ENCODE results near the gene TMEM161A. TPM values are rescaled to one million over a fixed set of nuclear protein-coding genes. Genes with fewer than 3 reads are reported as not detected.

Gene TMEM161A
- total and polyA plus RNA-seq, 8 donors = 10.5 to 35.6 (median 12.2) TPM

DNA sequence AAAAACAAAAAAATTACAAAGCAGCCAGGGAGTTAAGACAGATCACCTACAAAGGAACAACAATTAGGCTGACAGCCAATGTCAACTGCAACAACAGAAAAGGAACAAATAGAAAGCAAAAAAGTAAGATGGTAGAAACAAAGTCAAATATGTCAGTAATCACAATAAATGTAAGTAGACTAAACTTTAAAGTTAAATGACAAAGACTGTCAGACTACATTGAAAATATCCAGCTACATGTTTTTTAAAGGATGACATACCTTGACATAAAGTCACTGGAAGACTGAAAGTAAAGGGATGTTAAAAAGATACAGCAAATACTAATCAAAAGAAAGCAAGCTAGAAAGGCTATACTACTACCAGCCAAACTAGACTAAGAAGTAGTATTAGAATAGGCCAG, 14.9 kb downstream of the TMEM161A start:
- TF ChIP-seq, protein P1, sequence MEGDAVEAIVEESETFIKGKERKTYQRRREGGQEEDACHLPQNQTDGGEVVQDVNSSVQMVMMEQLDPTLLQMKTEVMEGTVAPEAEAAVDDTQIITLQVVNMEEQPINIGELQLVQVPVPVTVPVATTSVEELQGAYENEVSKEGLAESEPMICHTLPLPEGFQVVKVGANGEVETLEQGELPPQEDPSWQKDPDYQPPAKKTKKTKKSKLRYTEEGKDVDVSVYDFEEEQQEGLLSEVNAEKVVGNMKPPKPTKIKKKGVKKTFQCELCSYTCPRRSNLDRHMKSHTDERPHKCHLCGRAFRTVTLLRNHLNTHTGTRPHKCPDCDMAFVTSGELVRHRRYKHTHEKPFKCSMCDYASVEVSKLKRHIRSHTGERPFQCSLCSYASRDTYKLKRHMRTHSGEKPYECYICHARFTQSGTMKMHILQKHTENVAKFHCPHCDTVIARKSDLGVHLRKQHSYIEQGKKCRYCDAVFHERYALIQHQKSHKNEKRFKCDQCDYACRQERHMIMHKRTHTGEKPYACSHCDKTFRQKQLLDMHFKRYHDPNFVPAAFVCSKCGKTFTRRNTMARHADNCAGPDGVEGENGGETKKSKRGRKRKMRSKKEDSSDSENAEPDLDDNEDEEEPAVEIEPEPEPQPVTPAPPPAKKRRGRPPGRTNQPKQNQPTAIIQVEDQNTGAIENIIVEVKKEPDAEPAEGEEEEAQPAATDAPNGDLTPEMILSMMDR (IDR thresholded peaks at IDR 0.05) = no peak
- H3K4me1 ChIP-seq = no peaks in the 10 kb centered on the region
- H3K9me3 ChIP-seq = no peaks in the 10 kb centered on the region
- no peak overlapping the region for H3K27ac ChIP-seq
- intact Hi-C loops (cut with DNase I) = no loop called here
- no peaks in the 10 kb centered on the region for H3K27me3 ChIP-seq
- no peaks in the 10 kb centered on the region for H3K36me3 ChIP-seq
- DNase-seq (no peak), FAIRE-seq (no peak), ATAC-seq (no peak)
- no peak overlapping the region for H3K4me3 ChIP-seq

DNA sequence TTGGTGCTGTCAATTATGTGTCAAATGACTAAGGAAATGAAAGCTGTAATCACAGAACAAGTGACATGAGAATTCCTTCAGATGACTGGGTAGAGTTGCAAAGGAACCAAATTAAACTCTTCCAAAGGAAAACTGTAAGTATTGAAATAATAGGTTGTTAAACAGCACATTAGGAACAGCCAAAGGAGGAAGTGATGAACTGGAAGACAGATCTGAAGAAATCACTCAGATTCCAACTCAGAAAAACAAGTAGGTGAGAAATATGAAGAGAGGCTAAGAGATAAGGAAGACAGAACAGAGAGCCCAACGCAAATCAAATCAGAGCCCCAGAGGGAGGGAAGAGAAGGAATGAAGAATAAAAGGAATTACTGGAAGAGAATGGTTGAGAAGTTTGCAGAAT, 15.4 kb downstream of the TMEM161A start:
- H3K4me3 ChIP-seq = no peak overlapping the region
- no peaks in the 10 kb centered on the region for H3K9me3 ChIP-seq
- TF ChIP-seq, protein P1 (IDR thresholded peaks at IDR 0.05) = no peak
- WGBS, 2 donors = 92 to 100% methylated on average over 1 of the region's 1 CpG
- H3K27ac ChIP-seq = no peak overlapping the region
- no peaks in the 10 kb centered on the region for H3K4me1 ChIP-seq
- no peak for FAIRE-seq
- intact Hi-C loops (cut with DNase I) = no loop called here
- H3K27me3 ChIP-seq = no peaks in the 10 kb centered on the region
- ATAC-seq = no peak
- no peaks in the 10 kb centered on the region for H3K36me3 ChIP-seq
- DNase-seq = no peak

DNA sequence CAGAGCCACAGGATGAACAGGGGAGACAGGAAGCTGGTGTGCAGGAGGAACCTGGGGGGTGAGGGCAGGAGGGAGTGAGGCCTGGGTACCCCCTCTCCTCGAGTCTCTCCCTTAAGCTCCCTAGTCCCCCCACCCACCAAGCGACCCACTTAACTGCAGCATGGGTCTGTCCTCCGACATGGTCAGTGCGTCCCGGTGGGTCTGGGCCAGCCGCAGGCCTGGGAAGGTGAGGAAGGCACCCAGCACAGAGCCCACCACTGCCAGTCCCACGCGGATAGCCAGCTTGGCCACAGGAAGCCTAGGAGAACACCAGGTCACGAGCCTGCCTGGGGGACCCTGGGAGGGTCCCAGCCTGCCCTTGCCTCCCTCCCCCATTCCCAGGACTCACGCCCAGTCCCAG, 16.9 kb downstream of the TMEM161A start:
- ATAC-seq (no peak), DNase-seq (no peak), FAIRE-seq (no peak)
- H3K27ac ChIP-seq = no peak overlapping the region
- 90 to 92% methylated on average over 10 of the region's 10 CpGs for WGBS, 2 donors
- no peak overlapping the region for H3K4me3 ChIP-seq
- intact Hi-C loops (cut with DNase I) = no loop called here
- no peaks in the 10 kb centered on the region for H3K4me1 ChIP-seq
- TF ChIP-seq, protein P1 (IDR thresholded peaks at IDR 0.05) = no peak
- no peaks in the 10 kb centered on the region for H3K36me3 ChIP-seq
- no peaks in the 10 kb centered on the region for H3K27me3 ChIP-seq
- no peaks in the 10 kb centered on the region for H3K9me3 ChIP-seq

DNA sequence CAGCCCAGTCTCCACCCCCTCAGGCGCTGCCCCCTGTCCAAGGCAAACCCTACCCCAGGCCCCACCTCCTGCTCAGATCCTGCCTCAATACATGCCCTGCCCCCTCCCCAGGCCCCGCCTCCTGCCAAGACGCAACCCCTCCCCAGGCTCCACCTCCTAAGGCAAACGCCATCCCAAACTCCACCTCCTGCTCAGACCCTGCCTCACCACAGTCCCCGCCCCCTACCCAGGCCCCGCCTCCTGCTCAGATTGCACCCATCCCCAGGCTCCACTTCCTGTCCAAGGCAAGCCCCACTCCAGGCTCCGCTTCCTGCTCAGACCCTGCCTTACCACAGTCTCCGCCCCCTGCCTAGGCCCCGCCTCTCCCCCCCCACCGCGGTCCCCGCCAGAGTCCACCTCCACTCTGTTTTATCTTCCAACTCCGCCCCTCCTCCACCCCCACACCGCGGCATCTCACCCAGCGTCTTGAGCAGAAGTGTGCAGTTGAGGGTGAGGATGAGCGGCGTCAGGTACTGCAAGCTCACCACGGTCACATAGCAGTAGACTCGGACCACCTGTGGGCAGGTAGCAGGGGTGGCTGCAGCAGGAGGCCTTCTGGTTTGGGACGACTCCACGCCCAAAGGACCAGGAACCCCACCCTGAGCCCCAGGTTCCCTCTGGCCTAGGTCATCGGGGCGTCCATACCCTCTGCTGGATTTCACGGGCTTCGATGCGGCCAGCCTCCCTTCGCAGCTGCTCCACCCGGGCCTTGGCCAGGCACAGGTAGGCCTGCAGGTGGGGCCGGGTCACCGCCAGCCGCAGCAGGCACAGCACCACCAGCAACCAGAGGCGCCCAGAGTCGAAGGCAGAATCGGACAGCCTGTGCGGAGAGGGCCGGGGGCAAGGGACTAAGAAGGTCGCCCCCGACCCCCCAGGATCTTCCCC, 17.7 kb downstream of the TMEM161A start:
- H3K27ac ChIP-seq = no peak overlapping the region
- no peak overlapping the region for H3K4me3 ChIP-seq

More for the DNA sequence above, 17.7 kb downstream of the TMEM161A start:
- Histone ChIP-seq H3K9me3 (no peaks in the 10 kb centered on the region), H3K4me1 (no peaks in the 10 kb centered on the region), H3K36me3 (no peaks in the 10 kb centered on the region), H3K27me3 (no peaks in the 10 kb centered on the region)
- TF ChIP-seq, protein P1 (IDR thresholded peaks at IDR 0.05) = no peak
- 77 to 78% methylated on average over 35 to 39 of the region's 39 CpGs for WGBS, 2 donors
- intact Hi-C loops (cut with DNase I) = no loop called here
- DNase-seq (peak in 3 of 6 donors; percentile 12 to 29 (median 26)), FAIRE-seq (no peak), ATAC-seq (peak in 3 of 4 donors; percentile 42 to 54 (median 53))
